HepG2 (cell line): ENCODE measurements around the gene RORC. TPM values are rescaled to one million over a fixed set of nuclear protein-coding genes. Genes with fewer than 3 reads are reported as not detected.

ENCODE experiments used
- ATAC-seq: fragments of 200-7000 bp; cut with Tn5 transposase; 3 replicates; pipeline ENCODE4 v1.9.1; 2020; ENCODE audit warnings: mild to moderate bottlenecking, moderate library complexity
- BruUV-seq: library from RNA; stranded (reverse); fragments of 400-500 nt; replicated peaks from 2 replicates; lab custom pipeline; 2021; lab: Mats Ljungman, UMichigan
- CTCF ChIA-PET: fragments of 300-600 bp; formaldehyde crosslinking; extraction: SDS; loops from one replicate; lab custom pipeline; 2021; ENCODE audit warnings: low total read pairs, inconsistent platforms, low intra/inter-chr PET ratio; lab: Yijun Ruan, JAX
- POLR2A ChIA-PET: fragments of 350-600 bp; sonication (Branson Sonifier 250); formaldehyde crosslinking; loops from one replicate; lab custom pipeline; 2020; ENCODE audit warnings: antibody characterized with exemption, inconsistent platforms; lab: Yijun Ruan, JAX
- DNase-seq: peaks from one replicate; pipeline ENCODE4 v3.0.0-alpha.2; 2015; ENCODE audit warnings: low spot score
- FAIRE-seq: peaks from 3 replicates; lab custom pipeline; 2011; peaks lifted over from hg19 to GRCh38; lab: Jason Lieb, UNC
- H2AFZ ChIP-seq: one replicate; pipeline ENCODE4 v1.6.1; 2011; ENCODE audit warnings: low read length, inconsistent platforms
- H3K27ac ChIP-seq: fragments of 300-600 bp; 3 replicates; pipeline ENCODE4 v1.8.0; 2011; ENCODE audit warnings: mixed run types, mild to moderate bottlenecking, mixed read lengths, low read length, inconsistent platforms; ENCODE audit not compliant: insufficient read depth; ENCODE audit errors: extremely low read length
- H3K27me3 ChIP-seq, 2 experiments: fragments of 200-600 bp in 1 of 2; 2 replicates in 1 of 2; 3 replicates in 1 of 2; pipeline versions ENCODE4 v1.6.0 to v1.8.0; 2011; ENCODE audit warnings: low read length in 2 of 2, mild to moderate bottlenecking in 2 of 2, moderate library complexity in 2 of 2, inconsistent platforms in 1 of 2; ENCODE audit not compliant: insufficient read depth in 2 of 2, control insufficient read depth in 1 of 2
- H3K36me3 ChIP-seq, 2 experiments: fragments of 200-600 bp in 1 of 2; replicated peaks in 1 of 2; 2 replicates in 1 of 2; 3 replicates in 1 of 2; pipeline versions ENCODE4 v1.5.1 to v1.8.0; 2011; ENCODE audit warnings: low read length in 2 of 2, inconsistent platforms in 1 of 2; ENCODE audit not compliant: insufficient read depth in 2 of 2, control insufficient read depth in 1 of 2
- H3K4me1 ChIP-seq: 2 replicates; pipeline ENCODE4 v1.5.1; 2012; ENCODE audit warnings: low read length, inconsistent platforms; ENCODE audit not compliant: insufficient read depth
- H3K4me2 ChIP-seq: 2 replicates; pipeline ENCODE4 v1.6.0; 2011; ENCODE audit warnings: low read depth, low read length, inconsistent platforms
- H3K4me3 ChIP-seq, 3 experiments: fragments of 200-600 bp in 1 of 3; sonication (generic), shearing (Covaris generic) in 1 of 3; replicated peaks in 1 of 3; 2 replicates each; pipeline ENCODE4 v1.5.1; 2011 to 2016; ENCODE audit warnings: low read length in 3 of 3, inconsistent platforms in 2 of 3, low read depth in 2 of 3, mild to moderate bottlenecking in 2 of 3, control low read depth in 1 of 3, mixed read lengths in 1 of 3; ENCODE audit not compliant: insufficient read depth in 1 of 3
- H3K79me2 ChIP-seq: one replicate; pipeline ENCODE4 v1.6.1; 2011; ENCODE audit warnings: low read length, inconsistent platforms; ENCODE audit not compliant: insufficient read depth
- H3K9ac ChIP-seq: 2 replicates; pipeline ENCODE4 v1.6.0; 2011; ENCODE audit warnings: mild to moderate bottlenecking, low read depth, low read length, inconsistent platforms; ENCODE audit not compliant: insufficient read depth
- H3K9me3 ChIP-seq: 2 replicates; pipeline ENCODE4 v1.5.1; 2012; ENCODE audit warnings: mild to moderate bottlenecking, low read length
- H4K20me1 ChIP-seq: 2 replicates; pipeline ENCODE4 v1.6.0; 2011; ENCODE audit warnings: inconsistent platforms, mild to moderate bottlenecking, low read length, moderate library complexity; ENCODE audit not compliant: insufficient read depth
- BRD4 ChIP-seq: sonication (generic); formaldehyde crosslinking; IDR thresholded peaks from 2 replicates; pipeline ENCODE4 v1.4.0; 2020; ENCODE audit warnings: missing genetic modification reagents
- KDM4B ChIP-seq: sonication (generic); formaldehyde crosslinking; IDR thresholded peaks from 2 replicates; pipeline ENCODE4 v1.4.0; 2020; ENCODE audit warnings: missing genetic modification reagents
- KIAA2018 ChIP-seq: sonication (generic); formaldehyde crosslinking; IDR thresholded peaks from 2 replicates; pipeline ENCODE4 v1.5.0; 2020; ENCODE audit warnings: mild to moderate bottlenecking, missing genetic modification reagents, borderline replicate concordance
- NFKBIZ ChIP-seq: IDR thresholded peaks from 2 replicates; pipeline ENCODE4 v1.6.1; 2018; ENCODE audit warnings: missing genetic modification reagents, missing compliant biosample characterization
- REXO4 ChIP-seq: sonication (generic); formaldehyde crosslinking; IDR thresholded peaks from 2 replicates; pipeline ENCODE4 v1.8.0; 2022; ENCODE audit warnings: missing genetic modification reagents, mild to moderate bottlenecking, borderline replicate concordance
- ZEB1 ChIP-seq: IDR thresholded peaks from 2 replicates; pipeline ENCODE4 v1.6.1; 2012; ENCODE audit warnings: mild to moderate bottlenecking, low read depth, inconsistent platforms; ENCODE audit not compliant: insufficient replicate concordance
- ZNF615 ChIP-seq: sonication (generic); formaldehyde crosslinking; IDR thresholded peaks from 2 replicates; pipeline ENCODE4 v1.5.0; 2020; ENCODE audit warnings: mild to moderate bottlenecking, missing genetic modification reagents, borderline replicate concordance
- WGBS: methylation state at CpG from one replicate; pipeline ENCODE4 v1.1.6; 2017; ENCODE audit warnings: low lambda C conversion rate; 5-methylcytosine and 5-hydroxymethylcytosine counted together
- in situ Hi-C: cut with HindIII; loops from 2 replicates; pipeline ENCODE4 v1.10.0; 2017; ENCODE audit warnings: low pct_unique_long_range_greater_than_20kb; ENCODE audit not compliant: extremely low pct_ligation_motif_present
- intact Hi-C: fragments of 100-400 bp; cut with micrococcal nuclease; formaldehyde crosslinking; loops from one replicate; pipeline ENCODE4 v1.10.0; 2022; ENCODE audit not compliant: unreplicated experiment
- polyA plus RNA-seq, 8 experiments: library from polyadenylated mRNA; depleted of rRNA in 3 of 8; stranded (reverse) in 7 of 8; unstranded in 1 of 8; fragments of >200 nt; fragmentation: Illumina TruSeq in 4 of 8; extraction: Trizol in 4 of 8; gene quantifications; 2 replicates each; pipeline versions ENCODE4 v1.2.1 to v1.2.3, GENCODE V29; 2011 to 2016; ENCODE audit warnings: low read depth in 4 of 8, missing spikeins in 1 of 8, mixed read lengths in 1 of 8; ENCODE audit not compliant: insufficient read depth in 1 of 8
- total RNA-seq, 5 experiments: library from RNA; depleted of rRNA; stranded (reverse); fragments of >200 nt; fragmentation: Illumina TruSeq; extraction: Trizol; gene quantifications; 2 replicates each; pipeline ENCODE4 v1.2.3, GENCODE V29; 2016; ENCODE audit warnings: low read depth in 1 of 5
- TF ChIP-seq, protein P1 (sequence below): sonication (generic); formaldehyde crosslinking; IDR thresholded peaks from 2 replicates; pipeline ENCODE4 v1.5.0; 2020; ENCODE audit warnings: mild to moderate bottlenecking, missing genetic modification reagents
- TF ChIP-seq, protein P2 (sequence below): sonication (generic); formaldehyde crosslinking; IDR thresholded peaks from 2 replicates; pipeline ENCODE4 v1.9.0; 2021; ENCODE audit warnings: missing genetic modification reagents, mild to moderate bottlenecking, borderline replicate concordance
- TF ChIP-seq, protein P3 (sequence below): sonication (generic); formaldehyde crosslinking; IDR thresholded peaks from 2 replicates; pipeline ENCODE4 v1.4.0; 2020; ENCODE audit warnings: missing genetic modification reagents; ENCODE audit errors: not compliant biosample characterization

RORC gene
- total and polyA plus RNA-seq, 2 of the 13 experiments (the other 11 are each of a cell fraction or from before 2014, with no cell fraction given): 2.5 to 6.5 TPM

- TF ChIP-seq KIAA2018 (CRISPR knock-in tag) (no peak), BRD4 (no peak)
Measured at GRCh38 chr1:151787689-151788088, 43.9 kb downstream of the RORC start (continued).

GRCh38 chr1:151783796-151784195 lies 47.8 kb downstream of the RORC start:
- ChIA-PET CTCF (no interaction called here), POLR2A (no interaction called here)
- no peak for FAIRE-seq
- Histone ChIP-seq H3K4me1 (peaks cover 2% of the 10 kb centered on the region; the same call in 1 of the 2 replicates), H3K4me3 (no peak overlapping the region), H3K27me3 (no peaks in the 10 kb centered on the region), H3K79me2 (no peaks in the 10 kb centered on the region), H3K4me2 (no peak overlapping the region), H3K9ac (no peak overlapping the region), H4K20me1 (no peaks in the 10 kb centered on the region), H2AFZ (no peak overlapping the region), H3K27ac (no peak overlapping the region), H3K36me3 (no peaks in the 10 kb centered on the region), H3K9me3 (no peaks in the 10 kb centered on the region)
- DNase-seq: no peak
- in situ Hi-C loops (no loop called here), intact Hi-C loops (no loop called here)
- no TSS peak for BruUV-seq
- WGBS: 68% methylated on average over 2 of the region's 2 CpGs
- no peak for ATAC-seq
- TF ChIP-seq KDM4B (CRISPR knock-in tag) (no peak), NFKBIZ (no peak), REXO4 (no peak), ZNF615 (CRISPR knock-in tag) (no peak), ZEB1 (no peak)
- TF ChIP-seq, protein P1, sequence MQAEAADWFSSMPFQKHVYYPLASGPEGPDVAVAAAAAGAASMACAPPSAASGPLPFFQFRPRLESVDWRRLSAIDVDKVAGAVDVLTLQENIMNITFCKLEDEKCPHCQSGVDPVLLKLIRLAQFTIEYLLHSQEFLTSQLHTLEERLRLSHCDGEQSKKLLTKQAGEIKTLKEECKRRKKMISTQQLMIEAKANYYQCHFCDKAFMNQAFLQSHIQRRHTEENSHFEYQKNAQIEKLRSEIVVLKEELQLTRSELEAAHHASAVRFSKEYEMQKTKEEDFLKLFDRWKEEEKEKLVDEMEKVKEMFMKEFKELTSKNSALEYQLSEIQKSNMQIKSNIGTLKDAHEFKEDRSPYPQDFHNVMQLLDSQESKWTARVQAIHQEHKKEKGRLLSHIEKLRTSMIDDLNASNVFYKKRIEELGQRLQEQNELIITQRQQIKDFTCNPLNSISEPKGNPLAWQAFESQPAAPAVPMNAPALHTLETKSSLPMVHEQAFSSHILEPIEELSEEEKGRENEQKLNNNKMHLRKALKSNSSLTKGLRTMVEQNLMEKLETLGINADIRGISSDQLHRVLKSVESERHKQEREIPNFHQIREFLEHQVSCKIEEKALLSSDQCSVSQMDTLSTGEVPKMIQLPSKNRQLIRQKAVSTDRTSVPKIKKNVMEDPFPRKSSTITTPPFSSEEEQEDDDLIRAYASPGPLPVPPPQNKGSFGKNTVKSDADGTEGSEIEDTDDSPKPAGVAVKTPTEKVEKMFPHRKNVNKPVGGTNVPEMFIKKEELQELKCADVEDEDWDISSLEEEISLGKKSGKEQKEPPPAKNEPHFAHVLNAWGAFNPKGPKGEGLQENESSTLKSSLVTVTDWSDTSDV (CRISPR knock-in tag): no peak
- TF ChIP-seq, protein P2, sequence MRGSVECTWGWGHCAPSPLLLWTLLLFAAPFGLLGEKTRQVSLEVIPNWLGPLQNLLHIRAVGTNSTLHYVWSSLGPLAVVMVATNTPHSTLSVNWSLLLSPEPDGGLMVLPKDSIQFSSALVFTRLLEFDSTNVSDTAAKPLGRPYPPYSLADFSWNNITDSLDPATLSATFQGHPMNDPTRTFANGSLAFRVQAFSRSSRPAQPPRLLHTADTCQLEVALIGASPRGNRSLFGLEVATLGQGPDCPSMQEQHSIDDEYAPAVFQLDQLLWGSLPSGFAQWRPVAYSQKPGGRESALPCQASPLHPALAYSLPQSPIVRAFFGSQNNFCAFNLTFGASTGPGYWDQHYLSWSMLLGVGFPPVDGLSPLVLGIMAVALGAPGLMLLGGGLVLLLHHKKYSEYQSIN (CRISPR knock-in tag): no peak
- TF ChIP-seq, protein P3, sequence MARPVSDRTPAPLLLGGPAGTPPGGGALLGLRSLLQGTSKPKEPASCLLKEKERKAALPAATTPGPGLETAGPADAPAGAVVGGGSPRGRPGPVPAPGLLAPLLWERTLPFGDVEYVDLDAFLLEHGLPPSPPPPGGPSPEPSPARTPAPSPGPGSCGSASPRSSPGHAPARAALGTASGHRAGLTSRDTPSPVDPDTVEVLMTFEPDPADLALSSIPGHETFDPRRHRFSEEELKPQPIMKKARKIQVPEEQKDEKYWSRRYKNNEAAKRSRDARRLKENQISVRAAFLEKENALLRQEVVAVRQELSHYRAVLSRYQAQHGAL: no peak
